Adrenal gland (tissue), 12 donors: ENCODE data around the gene VWF. TPM values are rescaled to one million over a fixed set of nuclear protein-coding genes. Genes with fewer than 3 reads are reported as not detected.
A peak's percentile ranks its signal among the peaks of the same experiment; 100 is the strongest.

Source experiments
- DNase-seq, 7 donors: peaks; one replicate each; pipeline ENCODE4 v3.0.0-alpha.2; 2019 to 2020
- H3K27ac ChIP-seq, 5 donors: fragments of 200-600 bp; sonication (generic) in 4 of 5; 1 replicate in 3 of 5; 2 replicates in 2 of 5; pipeline versions ENCODE4 v1.5.1 to v1.8.0; 2016 to 2020; ENCODE audit warnings: mild to moderate bottlenecking in 1 of 5
- H3K27me3 ChIP-seq: fragments of 200-600 bp; 2 replicates; pipeline ENCODE4 v1.8.0; 2021
- H3K36me3 ChIP-seq, 2 donors: fragments of 200-600 bp; replicated peaks in 1 of 2; 1 replicate in 1 of 2; 2 replicates in 1 of 2; pipeline versions ENCODE4 v1.5.1 to v1.8.0; 2018 to 2022
- H3K4me1 ChIP-seq, 2 donors: fragments of 200-600 bp; replicated peaks in 1 of 2; 1 replicate in 1 of 2; 2 replicates in 1 of 2; pipeline versions ENCODE4 v1.5.1 to v1.8.0; 2018 to 2021
- H3K4me3 ChIP-seq, 4 donors: fragments of 200-600 bp; sonication (generic) in 3 of 4; one replicate each; pipeline ENCODE4 v1.5.1; 2016 to 2018
- H3K9me3 ChIP-seq, 3 donors: fragments of 200-600 bp; sonication (generic) in 1 of 3; replicated peaks in 1 of 3; 1 replicate in 2 of 3; 2 replicates in 1 of 3; pipeline versions ENCODE4 v1.5.1 to v1.8.0; 2016 to 2021
- CTCF ChIP-seq, 6 experiments: fragments of 450-650 bp in 4 of 6; fragments of 200-600 bp in 2 of 6; sonication (generic) in 1 of 6; IDR thresholded peaks; 1 replicate in 5 of 6; 2 replicates in 1 of 6; pipeline versions ENCODE4 v1.5.1 to v1.8.0; 2016 to 2021; ENCODE audit warnings: antibody characterized with exemption in 6 of 6, mild to moderate bottlenecking in 2 of 6, moderate library complexity in 1 of 6
- POLR2A ChIP-seq, 2 donors: fragments of 450-650 bp; IDR thresholded peaks; one replicate each; pipeline ENCODE4 v1.6.1; 2017; ENCODE audit warnings: antibody characterized with exemption in 2 of 2, mild to moderate bottlenecking in 2 of 2, moderate library complexity in 1 of 2
- WGBS, 4 donors: extraction: QIAGEN DNeasy Blood & Tissue Kit in 2 of 4; methylation state at CpG; one replicate each; pipeline versions ENCODE4 v1.1.5 to v1.1.7; 2013 to 2017; 5-methylcytosine and 5-hydroxymethylcytosine counted together
- intact Hi-C, 2 donors: fragments of 100-400 bp; cut with DNase I; formaldehyde crosslinking; loops; one replicate each; pipeline versions ENCODE4 v1.14.1 to v1.15.0; 2022 to 2023
- polyA plus RNA-seq, 3 donors: library from polyadenylated mRNA; stranded (reverse); fragments of 200-250 nt in 2 of 3; fragments of 350-450 nt in 1 of 3; fragmentation: Illumina TruSeq in 1 of 3; extraction: RNeasy Lipid Tissue Mini Kit (QIAGEN cat#74804) in 1 of 3; gene quantifications; one replicate each; pipeline ENCODE4 v1.2.3, GENCODE V29; 2013 to 2014
- total RNA-seq, 9 donors: library from RNA; depleted of rRNA in 4 of 9; stranded (reverse); fragments of >200 nt in 4 of 9; fragments of 120-200 nt in 1 of 9; fragmentation: NEBNext Ultra II Directional in 1 of 9; extraction: Animal tissue kit (Norgen Biotek cat#: 25700) in 1 of 9; gene quantifications; one replicate each; pipeline versions ENCODE4 v1.1.0 to v1.2.4, GENCODE V29; 2013 to 2023
- donor health status: healthy with polysubstance abuse.
- donor health status: Bipolar disorder and iron deficiency.
- donor health status: DM: yes; HTN: yes; CAD: no.
- donor health status: DM: no; HTN: no; CAD: no.
- donor health status: DM: no; HTN: no; CAD: no.
- donor health status: DM: yes; HTN: yes; CAD: no.

The VWF gene
- total and polyA plus RNA-seq, 12 donors, result 2.0 to 60.1 (median 36.2) TPM

GRCh38 chr12:6113691-6114475 is 10.6 kb downstream of the VWF start:
- WGBS, 4 donors, result 85 to 89% (median 89%) methylated on average over 9 to 11 of the region's 11 CpGs
- no peaks in the 10 kb centered on the region for H3K9me3 ChIP-seq
- H3K4me1 ChIP-seq, result no peaks in the 10 kb centered on the region
- no peaks in the 10 kb centered on the region for H3K27me3 ChIP-seq
- H3K36me3 ChIP-seq, result no peaks in the 10 kb centered on the region
- H3K4me3 ChIP-seq, result no peak overlapping the region
- peak in 1 of 7 donors; percentile 11 for DNase-seq
- no peak overlapping the region for H3K27ac ChIP-seq
- intact Hi-C loops, result no loop called here
- TF ChIP-seq POLR2A (IDR thresholded peaks at IDR 0.05), result no peak
- no peak for TF ChIP-seq CTCF (IDR thresholded peaks at IDR 0.05)

DNA sequence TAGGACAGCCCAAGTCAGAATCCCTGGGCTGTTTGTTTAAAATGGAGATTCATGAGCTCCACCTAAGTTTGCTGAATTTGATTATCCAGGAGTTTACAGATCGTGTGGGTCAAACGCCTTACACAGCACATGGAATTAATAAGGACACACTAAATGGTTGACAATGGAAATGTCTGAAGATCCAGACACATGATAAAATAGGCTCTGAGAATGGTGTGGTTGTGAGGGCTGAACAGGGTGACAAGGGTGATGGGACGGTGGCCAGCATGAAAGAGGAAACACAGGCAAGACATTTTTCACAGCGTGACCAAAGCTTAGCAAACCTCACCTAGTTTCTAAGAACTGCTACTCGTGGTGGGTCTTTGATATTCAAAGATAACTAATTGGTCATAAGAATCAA is 12.5 kb downstream of the VWF start:
- TF ChIP-seq POLR2A (IDR thresholded peaks at IDR 0.05) (no peak), CTCF (IDR thresholded peaks at IDR 0.05) (no peak)
- whole genome bisulfite sequencing, 4 donors, result 64 to 73% (median 65%) methylated on average over 5 of the region's 5 CpGs
- H3K27me3 ChIP-seq, result no peaks in the 10 kb centered on the region
- H3K4me3 ChIP-seq, result no peak overlapping the region
- no peaks in the 10 kb centered on the region for H3K9me3 ChIP-seq
- DNase-seq, result peak in 1 of 7 donors; percentile 5
- no peak overlapping the region for H3K27ac ChIP-seq
- no peaks in the 10 kb centered on the region for H3K4me1 ChIP-seq
- intact Hi-C loops, result no loop called here
- no peaks in the 10 kb centered on the region for H3K36me3 ChIP-seq

GRCh38 chr12:6110006-6110405 is 14.5 kb downstream of the VWF start:
- Histone ChIP-seq H3K4me1 (no peaks in the 10 kb centered on the region), H3K36me3 (no peaks in the 10 kb centered on the region), H3K27me3 (no peaks in the 10 kb centered on the region), H3K27ac (no peak overlapping the region), H3K9me3 (no peaks in the 10 kb centered on the region), H3K4me3 (no peak overlapping the region)
- no peak for DNase-seq
- intact Hi-C loops, result no loop called here
- 87 to 94% (median 92%) methylated on average over 4 of the region's 4 CpGs for WGBS, 4 donors
- TF ChIP-seq CTCF (IDR thresholded peaks at IDR 0.05), result no peak
- TF ChIP-seq POLR2A (IDR thresholded peaks at IDR 0.05), result no peak

DNA sequence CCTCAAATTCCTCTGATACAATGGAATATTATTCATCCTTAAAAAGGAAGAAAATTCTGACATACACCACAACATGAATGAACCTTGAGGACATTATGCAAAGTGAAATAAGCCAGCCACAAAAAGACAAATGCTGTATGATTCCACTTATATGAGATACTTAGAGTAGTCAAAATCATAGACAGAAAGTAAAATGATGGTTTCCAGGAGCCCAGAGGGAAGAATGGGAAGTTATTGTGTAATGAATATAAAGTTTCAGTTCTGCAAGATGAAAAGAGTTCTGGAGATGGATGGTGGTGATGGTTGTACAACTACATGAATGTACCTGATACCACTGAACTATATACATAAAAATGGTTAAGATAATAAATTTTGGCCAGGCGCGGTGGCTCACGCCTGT is 18.3 kb downstream of the VWF start:
- Histone ChIP-seq H3K27me3 (no peaks in the 10 kb centered on the region), H3K36me3 (no peaks in the 10 kb centered on the region), H3K4me3 (no peak overlapping the region), H3K27ac (no peak overlapping the region), H3K9me3 (no peaks in the 10 kb centered on the region), H3K4me1 (no peaks in the 10 kb centered on the region)
- no peak for DNase-seq
- intact Hi-C loops, result no loop called here
- TF ChIP-seq CTCF (IDR thresholded peaks at IDR 0.05), result no peak
- 85 to 91% (median 87%) methylated on average over 3 of the region's 3 CpGs for WGBS, 4 donors
